Measurements from ENCODE around the gene KCP.

The KCP gene

DNA sequence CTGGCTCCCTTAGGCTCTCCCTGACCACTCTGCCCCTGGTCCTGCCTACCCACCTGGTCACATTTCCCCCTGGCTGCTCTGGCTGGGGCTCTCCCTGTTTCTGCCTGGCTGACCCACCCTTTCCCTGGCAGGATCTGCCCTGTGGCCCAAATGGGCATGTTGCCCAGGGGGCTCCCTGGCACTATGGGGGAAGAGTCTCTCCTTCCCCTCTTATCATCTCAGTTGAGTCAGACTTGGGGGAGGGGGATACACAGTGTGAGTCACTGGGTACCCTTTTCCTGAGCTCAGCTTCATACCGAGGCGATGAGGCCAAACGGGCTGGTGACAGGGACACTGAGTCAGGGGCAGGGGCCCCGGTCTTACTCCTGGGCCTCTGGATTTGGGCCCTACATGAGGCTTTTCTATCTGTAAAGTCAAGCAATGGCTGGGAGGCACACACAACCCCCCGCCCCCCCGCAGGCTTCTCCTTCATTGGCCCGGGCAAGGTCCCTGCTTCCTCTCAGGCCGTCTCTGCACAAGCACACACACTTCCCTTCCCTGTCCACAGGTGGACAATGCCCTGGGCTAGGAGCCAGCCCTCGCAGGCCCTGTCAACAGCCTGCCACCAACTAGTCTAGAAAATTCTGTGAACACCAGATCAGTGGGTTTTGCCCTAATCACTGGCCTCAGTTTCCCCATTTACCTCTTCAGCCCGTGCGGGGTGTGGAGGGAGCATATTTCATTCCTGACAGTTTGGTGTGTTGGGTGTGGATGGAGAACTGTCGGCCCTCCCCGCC lies 80.9 kb downstream of the KCP start:
- DNase-seq (ENCODE audit: low read depth in 1 of 2, low spot score in 1 of 2), result no peak

- DNase-seq (ENCODE audit: low read depth in 1 of 2, low spot score in 1 of 2), result no peak
Observed at GRCh38 chr7:128827971-128828711, 82.4 kb downstream of the KCP start.

- DNase-seq (ENCODE audit: low read depth in 1 of 2, low spot score in 1 of 2), result no peak
Observed at GRCh38 chr7:128827248-128827958, 83.1 kb downstream of the KCP start.

DNA sequence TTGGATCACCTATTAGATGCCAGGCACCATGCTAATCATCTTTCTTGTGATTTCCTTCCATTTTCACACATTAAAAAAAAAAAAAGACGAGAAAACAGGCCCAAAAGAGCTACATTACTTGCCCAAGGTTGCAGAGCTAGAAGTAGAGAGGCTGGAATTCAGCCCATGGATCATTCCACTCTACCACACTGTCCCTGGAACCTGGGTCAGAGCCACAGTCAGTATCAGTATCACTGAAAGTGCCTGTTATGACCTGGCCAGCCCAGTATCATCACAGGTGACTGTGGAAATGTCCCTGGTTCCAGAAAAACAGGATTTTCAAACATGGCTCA lies 83.6 kb downstream of the KCP start:
- no peak for DNase-seq (ENCODE audit: low read depth in 1 of 2, low spot score in 1 of 2)

Data from activated T-helper 1 cell treated with anti-CD3 and anti-CD28 coated beads, Interleukin-2, amount 50 U/mL, for 16 hours (primary cell).